Suprapubic skin (tissue), 4 donors: ENCODE results near the gene MYO5B. TPM values are rescaled to one million over a fixed set of nuclear protein-coding genes. Genes with fewer than 3 reads are reported as not detected.

ENCODE experiments used
- DNase-seq, 2 donors: peaks; one replicate each; pipeline ENCODE4 v3.0.0-alpha.2; 2019; ENCODE audit warnings: low spot score in 2 of 2
- H3K27ac ChIP-seq: fragments of 200-600 bp; sonication (generic); one replicate; pipeline ENCODE4 v1.5.1; 2019
- H3K27me3 ChIP-seq: fragments of 200-600 bp; sonication (generic); one replicate; pipeline ENCODE4 v1.5.1; 2019
- H3K36me3 ChIP-seq: fragments of 200-600 bp; sonication (generic); one replicate; pipeline ENCODE4 v1.5.1; 2019
- H3K4me1 ChIP-seq: fragments of 200-600 bp; sonication (generic); one replicate; pipeline ENCODE4 v1.5.1; 2019
- H3K4me3 ChIP-seq: fragments of 200-600 bp; sonication (generic); one replicate; pipeline ENCODE4 v1.5.1; 2019; ENCODE audit warnings: mild to moderate bottlenecking
- H3K9me3 ChIP-seq: fragments of 200-600 bp; sonication (generic); one replicate; pipeline ENCODE4 v1.5.1; 2019
- CTCF ChIP-seq, 2 donors: fragments of 200-600 bp in 1 of 2; fragments of 450-650 bp in 1 of 2; sonication (generic) in 1 of 2; IDR thresholded peaks; one replicate each; pipeline ENCODE4 v1.5.1; 2016 to 2019; ENCODE audit warnings: antibody characterized with exemption in 2 of 2, mild to moderate bottlenecking in 1 of 2, moderate library complexity in 1 of 2
- EP300 ChIP-seq: sonication (generic); formaldehyde crosslinking; IDR thresholded peaks from one replicate; pipeline ENCODE4 v1.6.1; 2017; ENCODE audit warnings: antibody characterized with exemption
- POLR2A ChIP-seq, 2 donors: fragments of 450-650 bp; IDR thresholded peaks; one replicate each; pipeline ENCODE4 v1.6.1; 2017; ENCODE audit warnings: antibody characterized with exemption in 2 of 2, mild to moderate bottlenecking in 2 of 2, moderate library complexity in 2 of 2
- POLR2AphosphoS5 ChIP-seq, 3 donors: sonication (generic); formaldehyde crosslinking; IDR thresholded peaks; one replicate each; pipeline ENCODE4 v1.6.1; 2017; ENCODE audit warnings: antibody characterized with exemption in 3 of 3
- WGBS: methylation state at CpG from one replicate; pipeline ENCODE4 v1.1.5; 2018; 5-methylcytosine and 5-hydroxymethylcytosine counted together
- total RNA-seq, 4 donors: library from RNA; depleted of rRNA; stranded (reverse); fragments of >200 nt; gene quantifications; one replicate each; pipeline ENCODE4 v1.1.0, GENCODE V29; 2016

Gene MYO5B
- total RNA-seq, 4 donors from 2014 or later: 30.3 to 44.4 (median 40.7) TPM

GRCh38 chr18:49913221-49913620 is 281.7 kb downstream of the MYO5B start:
- DNase-seq: no peak
- no peaks in the 10 kb centered on the region for H3K9me3 ChIP-seq
- no peaks in the 10 kb centered on the region for H3K4me1 ChIP-seq
- H3K27me3 ChIP-seq: peaks cover 4% of the 10 kb centered on the region
- no peaks in the 10 kb centered on the region for H3K36me3 ChIP-seq
- no peak for TF ChIP-seq CTCF (IDR thresholded peaks at IDR 0.05)
- TF ChIP-seq POLR2A (IDR thresholded peaks at IDR 0.05): no peak
- TF ChIP-seq EP300: no peak
- no peak for TF ChIP-seq POLR2AphosphoS5 (IDR thresholded peaks at IDR 0.05)
- no peak overlapping the region for H3K27ac ChIP-seq
- WGBS: 73% methylated on average over 3 of the region's 3 CpGs
- H3K4me3 ChIP-seq: no peak overlapping the region

GRCh38 chr18:49911427-49911826 is 283.5 kb downstream of the MYO5B start:
- no peak for DNase-seq
- WGBS: 75% methylated on average over 4 of the region's 4 CpGs
- Histone ChIP-seq H3K36me3 (no peaks in the 10 kb centered on the region), H3K27ac (no peak overlapping the region), H3K27me3 (no peaks in the 10 kb centered on the region), H3K9me3 (no peaks in the 10 kb centered on the region), H3K4me1 (no peaks in the 10 kb centered on the region), H3K4me3 (no peak overlapping the region)
- no peak for TF ChIP-seq POLR2AphosphoS5 (IDR thresholded peaks at IDR 0.05)
- no peak for TF ChIP-seq EP300
- TF ChIP-seq CTCF (IDR thresholded peaks at IDR 0.05): no peak
- no peak for TF ChIP-seq POLR2A (IDR thresholded peaks at IDR 0.05)

DNA sequence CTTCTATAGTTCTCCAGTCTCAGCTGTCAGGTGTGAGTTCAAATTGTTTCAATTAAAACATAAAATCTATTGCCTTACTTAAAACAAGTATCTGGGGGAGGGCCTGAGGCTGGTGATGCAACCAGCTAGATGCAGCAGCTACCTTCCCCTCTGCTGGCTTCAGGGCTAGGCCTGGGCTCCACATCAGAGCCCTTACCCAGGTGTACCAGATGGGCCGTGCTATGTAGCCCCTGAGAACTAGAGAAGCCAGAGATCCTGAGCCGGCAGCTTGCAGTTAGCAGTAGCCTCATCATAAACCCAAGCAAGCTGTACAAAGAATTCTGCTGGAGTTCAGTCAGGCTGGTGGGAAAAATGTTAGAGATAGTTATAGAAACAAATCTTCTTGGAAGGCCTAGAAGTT is 284.0 kb downstream of the MYO5B start:
- TF ChIP-seq POLR2A (IDR thresholded peaks at IDR 0.05): no peak
- no peak for TF ChIP-seq POLR2AphosphoS5 (IDR thresholded peaks at IDR 0.05)
- no peak for TF ChIP-seq CTCF (IDR thresholded peaks at IDR 0.05)
- TF ChIP-seq EP300: no peak
- H3K27ac ChIP-seq: no peak overlapping the region
- 93% methylated on average over 2 of the region's 2 CpGs for WGBS

GRCh38 chr18:49910019-49910418 is 284.9 kb downstream of the MYO5B start:
- no peak overlapping the region for H3K4me3 ChIP-seq
- H3K27me3 ChIP-seq: no peaks in the 10 kb centered on the region
- no peak overlapping the region for H3K27ac ChIP-seq
- no peak for TF ChIP-seq EP300
- WGBS: 81% methylated on average over 5 of the region's 5 CpGs
- no peaks in the 10 kb centered on the region for H3K9me3 ChIP-seq
- DNase-seq: no peak
- H3K36me3 ChIP-seq: no peaks in the 10 kb centered on the region
- no peaks in the 10 kb centered on the region for H3K4me1 ChIP-seq

More for the DNA sequence above, 284.0 kb downstream of the MYO5B start:
- no peaks in the 10 kb centered on the region for H3K9me3 ChIP-seq
- H3K4me3 ChIP-seq: no peak overlapping the region
- no peaks in the 10 kb centered on the region for H3K36me3 ChIP-seq
- no peaks in the 10 kb centered on the region for H3K4me1 ChIP-seq
- H3K27me3 ChIP-seq: no peaks in the 10 kb centered on the region
- no peak for DNase-seq

DNA sequence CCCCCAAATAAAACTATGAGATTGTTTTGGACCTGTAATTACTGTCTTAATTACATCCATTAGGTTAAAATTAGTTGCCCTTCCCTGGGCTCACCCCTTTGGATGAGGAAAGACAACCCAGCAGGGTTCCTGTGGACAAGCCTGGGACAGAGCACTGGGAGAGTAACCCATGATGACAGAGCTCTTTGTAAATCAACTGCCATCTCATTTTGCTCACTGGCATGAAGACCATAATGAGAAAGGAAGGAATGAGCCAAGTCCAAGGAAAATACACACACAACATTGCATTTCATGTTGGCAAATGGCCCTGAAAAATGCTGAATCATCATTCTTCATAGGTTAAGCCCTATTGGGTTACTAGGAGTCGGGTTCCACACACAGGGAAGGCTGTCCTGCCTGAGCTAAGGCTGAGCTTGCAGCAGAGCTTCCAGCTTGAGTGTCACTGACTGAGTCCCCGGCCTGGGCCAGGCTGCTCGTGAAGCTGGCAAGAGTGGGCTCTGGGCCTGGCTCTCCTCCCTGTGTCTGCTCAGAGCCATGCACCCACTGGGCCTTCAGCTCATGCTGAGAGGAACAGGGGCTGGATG is 287.5 kb downstream of the MYO5B start:
- WGBS: 59% methylated on average over 3 of the region's 3 CpGs
- no peak overlapping the region for H3K27ac ChIP-seq
- TF ChIP-seq EP300: no peak
- no peak for TF ChIP-seq POLR2AphosphoS5 (IDR thresholded peaks at IDR 0.05)
- TF ChIP-seq POLR2A (IDR thresholded peaks at IDR 0.05): no peak
- no peak for TF ChIP-seq CTCF (IDR thresholded peaks at IDR 0.05)
- H3K27me3 ChIP-seq: no peaks in the 10 kb centered on the region
- H3K4me1 ChIP-seq: no peaks in the 10 kb centered on the region
- H3K4me3 ChIP-seq: no peak overlapping the region
- no peaks in the 10 kb centered on the region for H3K36me3 ChIP-seq
- no peak for DNase-seq
- no peaks in the 10 kb centered on the region for H3K9me3 ChIP-seq

- 46% methylated on average over 4 of the region's 5 CpGs for WGBS
Observed at GRCh38 chr18:49905771-49906170, 289.2 kb downstream of the MYO5B start.

More at GRCh38 chr18:49905771-49906170, 289.2 kb downstream of the MYO5B start:
- Histone ChIP-seq H3K9me3 (no peaks in the 10 kb centered on the region), H3K4me1 (no peaks in the 10 kb centered on the region), H3K4me3 (no peak overlapping the region), H3K27ac (no peak overlapping the region), H3K27me3 (no peaks in the 10 kb centered on the region), H3K36me3 (no peaks in the 10 kb centered on the region)
- TF ChIP-seq POLR2A (IDR thresholded peaks at IDR 0.05) (no peak), EP300 (no peak), POLR2AphosphoS5 (IDR thresholded peaks at IDR 0.05) (no peak), CTCF (IDR thresholded peaks at IDR 0.05) (no peak)
- no peak for DNase-seq
